Breast epithelium (tissue), 3 donors: Measurements from ENCODE around the gene KLHL6.

Experiments used
- POLR2A ChIP-seq: fragments of 450-650 bp; IDR thresholded peaks from one replicate; pipeline ENCODE4 v1.6.1; 2016; ENCODE audit warnings: antibody characterized with exemption, mild to moderate bottlenecking, moderate library complexity
- POLR2AphosphoS5 ChIP-seq, 3 donors: sonication (generic); formaldehyde crosslinking; IDR thresholded peaks; one replicate each; pipeline ENCODE4 v1.6.1; 2017; ENCODE audit warnings: antibody characterized with exemption in 3 of 3
- TF ChIP-seq, protein P1 (sequence below), 3 donors: fragments of 450-650 bp; IDR thresholded peaks; one replicate each; pipeline ENCODE4 v1.5.1; 2016 to 2017; ENCODE audit warnings: antibody characterized with exemption in 3 of 3, mild to moderate bottlenecking in 3 of 3, moderate library complexity in 3 of 3

DNA sequence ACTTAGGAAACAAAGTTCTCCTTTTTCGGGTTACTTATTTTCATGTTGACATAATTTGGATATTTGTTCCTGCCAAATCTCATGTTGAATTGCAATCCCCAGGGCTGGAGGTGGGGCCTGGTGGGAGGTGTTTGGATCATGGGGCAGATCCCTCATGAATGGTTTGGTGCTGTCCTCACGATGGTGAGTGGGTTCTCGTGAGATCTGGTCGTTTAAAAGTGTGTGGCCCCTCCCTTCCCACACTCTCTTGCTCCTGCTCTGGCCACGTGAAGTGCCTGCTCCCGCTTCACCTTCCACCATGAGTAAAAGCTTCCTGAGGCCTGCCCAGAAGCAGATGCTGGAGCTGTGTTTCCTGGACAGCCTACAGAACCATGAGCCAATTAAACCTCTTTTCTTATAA lies 83.4 kb downstream of the KLHL6 start:
- TF ChIP-seq, protein P1, sequence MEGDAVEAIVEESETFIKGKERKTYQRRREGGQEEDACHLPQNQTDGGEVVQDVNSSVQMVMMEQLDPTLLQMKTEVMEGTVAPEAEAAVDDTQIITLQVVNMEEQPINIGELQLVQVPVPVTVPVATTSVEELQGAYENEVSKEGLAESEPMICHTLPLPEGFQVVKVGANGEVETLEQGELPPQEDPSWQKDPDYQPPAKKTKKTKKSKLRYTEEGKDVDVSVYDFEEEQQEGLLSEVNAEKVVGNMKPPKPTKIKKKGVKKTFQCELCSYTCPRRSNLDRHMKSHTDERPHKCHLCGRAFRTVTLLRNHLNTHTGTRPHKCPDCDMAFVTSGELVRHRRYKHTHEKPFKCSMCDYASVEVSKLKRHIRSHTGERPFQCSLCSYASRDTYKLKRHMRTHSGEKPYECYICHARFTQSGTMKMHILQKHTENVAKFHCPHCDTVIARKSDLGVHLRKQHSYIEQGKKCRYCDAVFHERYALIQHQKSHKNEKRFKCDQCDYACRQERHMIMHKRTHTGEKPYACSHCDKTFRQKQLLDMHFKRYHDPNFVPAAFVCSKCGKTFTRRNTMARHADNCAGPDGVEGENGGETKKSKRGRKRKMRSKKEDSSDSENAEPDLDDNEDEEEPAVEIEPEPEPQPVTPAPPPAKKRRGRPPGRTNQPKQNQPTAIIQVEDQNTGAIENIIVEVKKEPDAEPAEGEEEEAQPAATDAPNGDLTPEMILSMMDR (IDR thresholded peaks at IDR 0.05): no peak
- TF ChIP-seq POLR2A: no peak
- TF ChIP-seq POLR2AphosphoS5 (IDR thresholded peaks at IDR 0.05): no peak
